ENCODE results near the gene APH1B.
A peak's percentile ranks its signal among the peaks of the same experiment; 100 is the strongest.

The APH1B gene

GRCh38 chr15:63255489-63255990, 21.9 kb upstream of the APH1B start:
- no peak for DNase-seq

GRCh38 chr15:63256433-63257274, 20.8 kb upstream of the APH1B start:
- no peak for DNase-seq

- DNase-seq = no peak
Measured at GRCh38 chr15:63258658-63259057, 18.7 kb upstream of the APH1B start.

- DNase-seq = no peak
Measured at GRCh38 chr15:63260791-63261190, 16.6 kb upstream of the APH1B start.

GRCh38 chr15:63261311-63261710, 16.1 kb upstream of the APH1B start:
- no peak for DNase-seq

- DNase-seq = no peak
Measured at GRCh38 chr15:63263519-63263918, 13.9 kb upstream of the APH1B start.

GRCh38 chr15:63264688-63265293, 12.6 kb upstream of the APH1B start:
- DNase-seq = peak; percentile 80

GRCh38 chr15:63274427-63274826, 3.0 kb upstream of the APH1B start:
- DNase-seq = no peak

GRCh38 chr15:63276342-63277037, 915 bp upstream of the APH1B start:
- DNase-seq = no peak

- DNase-seq = no peak
Measured at GRCh38 chr15:63277893-63278456, 570 bp downstream of the APH1B start.

GRCh38 chr15:63283126-63283525, 5.7 kb downstream of the APH1B start:
- DNase-seq = no peak

- DNase-seq = no peak
Measured at GRCh38 chr15:63284335-63284734, 6.9 kb downstream of the APH1B start.

- no peak for DNase-seq
Measured at GRCh38 chr15:63287109-63287508, 9.7 kb downstream of the APH1B start.

- DNase-seq = no peak
Measured at GRCh38 chr15:63288342-63288741, 10.9 kb downstream of the APH1B start.

- DNase-seq = peak; percentile 67
Measured at GRCh38 chr15:63288778-63289378, 11.5 kb downstream of the APH1B start.

GRCh38 chr15:63291507-63291906, 14.1 kb downstream of the APH1B start:
- no peak for DNase-seq

GRCh38 chr15:63292241-63292640, 14.8 kb downstream of the APH1B start:
- DNase-seq = no peak

- DNase-seq = no peak
Measured at GRCh38 chr15:63292771-63293170, 15.4 kb downstream of the APH1B start.

- no peak for DNase-seq
Measured at GRCh38 chr15:63294359-63294758, 17.0 kb downstream of the APH1B start.

- no peak for DNase-seq
Measured at GRCh38 chr15:63295341-63295740, 17.9 kb downstream of the APH1B start.

GRCh38 chr15:63296195-63296594, 18.8 kb downstream of the APH1B start:
- no peak for DNase-seq

- DNase-seq = no peak
Measured at GRCh38 chr15:63299943-63300575, 22.7 kb downstream of the APH1B start.
